Fibroblast of skin of right biceps (primary cell): ENCODE results near the gene CAMTA1.

Source experiments
- DNase-seq: peaks from one replicate; pipeline ENCODE4 v3.0.0-alpha.2; 2013

CAMTA1 gene

DNA sequence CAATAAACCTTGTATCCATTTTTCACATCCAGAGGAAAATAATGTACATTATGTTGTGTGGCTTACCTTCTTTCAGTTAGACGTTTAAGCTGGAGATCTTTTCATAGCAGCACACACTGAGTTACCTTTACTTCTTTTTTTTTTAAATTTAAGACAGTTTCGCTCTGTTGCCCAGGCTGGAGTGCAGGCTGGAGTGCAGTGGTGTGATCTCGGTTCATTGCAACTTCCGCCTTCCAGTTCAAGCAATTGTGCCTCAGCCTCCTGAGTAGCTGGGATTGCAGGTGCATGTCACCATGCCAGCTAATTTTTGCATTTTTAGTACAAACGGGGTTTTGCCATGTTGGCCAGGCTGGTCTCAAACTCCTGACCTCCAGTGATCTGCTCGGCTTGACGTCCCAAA, 7.4 kb upstream of the CAMTA1 start:
- DNase-seq, result no peak

DNA sequence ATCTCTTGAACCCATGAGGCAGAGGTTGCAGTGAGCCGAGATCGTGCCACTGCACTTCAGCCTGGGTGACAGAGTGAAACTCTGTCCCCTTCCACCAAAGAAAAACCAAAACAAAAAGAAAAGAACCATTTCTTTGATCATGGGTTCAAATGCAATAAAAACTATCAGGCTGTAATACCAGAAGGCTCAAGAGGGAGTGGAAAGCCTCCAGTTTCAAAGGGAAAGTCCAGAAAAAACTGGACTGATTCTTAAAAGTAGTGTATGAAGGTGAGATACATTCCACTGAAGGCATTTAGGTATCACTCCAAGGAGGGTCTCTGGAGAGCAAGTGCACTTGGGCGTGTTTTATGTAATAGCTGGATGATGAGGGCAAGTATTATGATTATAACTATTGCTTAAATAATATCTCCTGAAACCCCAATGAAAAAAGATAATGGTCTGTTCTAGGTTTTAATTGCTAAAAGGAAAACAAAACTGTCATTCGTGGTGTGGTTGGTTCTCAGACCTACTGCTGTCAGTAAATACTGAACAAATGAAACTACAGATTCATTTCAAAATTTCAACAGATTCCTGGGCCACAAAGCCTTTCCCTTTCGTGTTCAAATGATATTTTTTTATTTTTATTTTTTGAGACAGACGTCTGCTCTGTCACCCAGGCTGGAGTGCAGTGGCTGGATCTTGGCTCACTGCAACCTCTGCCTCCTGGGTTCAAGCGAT, 6.0 kb upstream of the CAMTA1 start:
- no peak for DNase-seq

DNA sequence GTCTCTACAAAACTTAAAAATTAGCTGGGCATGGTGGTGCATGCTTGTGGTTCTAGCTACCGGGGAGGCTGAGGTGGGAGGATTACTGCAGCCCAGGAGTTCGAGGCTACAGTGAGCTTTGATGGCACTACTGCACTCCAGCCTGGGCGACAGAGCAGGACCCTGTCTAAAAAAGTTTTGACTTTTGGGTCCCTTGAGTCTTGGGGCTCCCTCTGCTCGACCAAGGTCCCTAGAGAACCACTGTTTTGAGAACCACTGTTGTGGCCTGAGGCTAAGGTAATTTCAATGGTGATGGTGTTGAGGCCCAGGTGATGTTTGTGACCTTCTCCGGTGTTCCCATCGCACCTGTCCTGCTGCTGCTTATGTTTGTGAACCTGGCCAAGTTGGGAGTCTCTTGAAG, 3.1 kb upstream of the CAMTA1 start:
- DNase-seq, result no peak

DNA sequence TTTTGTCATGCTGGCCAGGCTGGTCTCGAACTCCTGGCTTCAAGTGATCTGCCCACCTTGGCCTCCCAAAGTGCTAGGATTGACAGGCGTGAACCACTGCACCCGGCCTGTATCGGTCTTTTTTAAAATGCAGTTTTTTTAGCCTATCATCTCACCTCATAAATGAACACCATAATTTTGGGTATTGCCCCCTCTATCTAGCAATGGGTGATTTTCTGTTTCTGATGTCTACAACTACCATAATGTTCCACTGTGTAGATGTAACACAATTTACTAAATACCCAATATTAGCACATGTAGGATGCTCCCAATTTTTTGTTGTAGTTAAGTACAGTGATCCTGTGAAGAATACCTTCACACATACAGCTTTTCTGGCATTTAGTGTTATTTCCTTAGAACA, 2.0 kb upstream of the CAMTA1 start:
- no peak for DNase-seq

DNA sequence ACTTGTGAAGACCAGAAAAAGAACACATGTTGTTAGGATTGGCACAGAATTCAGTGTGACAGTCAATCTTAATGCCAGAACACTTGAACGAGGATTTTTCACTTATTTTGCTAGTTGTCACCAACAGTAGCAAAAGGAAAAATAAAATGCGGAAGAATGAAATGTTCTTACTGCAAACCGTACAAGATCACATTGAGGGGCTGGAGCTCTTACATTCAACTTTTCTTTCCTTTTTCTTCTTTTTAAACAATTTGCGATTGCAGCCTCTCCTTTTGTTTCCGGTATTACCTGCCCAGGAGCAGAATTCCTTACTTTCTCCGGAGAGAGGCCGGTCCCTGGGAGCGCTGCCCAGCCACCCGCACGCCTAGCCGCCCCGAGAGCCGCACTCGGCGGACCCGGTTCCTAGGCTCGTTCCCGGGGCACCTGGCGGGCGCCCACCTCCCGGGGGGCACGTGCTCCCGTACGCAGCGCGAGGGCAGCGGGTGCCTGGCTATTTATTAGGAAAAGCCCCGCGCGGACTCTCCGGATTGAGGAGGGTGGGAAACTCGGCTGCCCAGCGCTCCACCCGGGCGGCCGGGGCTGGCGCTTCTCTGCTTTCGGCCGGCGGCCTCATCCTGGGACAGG, 1.2 kb upstream of the CAMTA1 start:
- no peak for DNase-seq

DNA sequence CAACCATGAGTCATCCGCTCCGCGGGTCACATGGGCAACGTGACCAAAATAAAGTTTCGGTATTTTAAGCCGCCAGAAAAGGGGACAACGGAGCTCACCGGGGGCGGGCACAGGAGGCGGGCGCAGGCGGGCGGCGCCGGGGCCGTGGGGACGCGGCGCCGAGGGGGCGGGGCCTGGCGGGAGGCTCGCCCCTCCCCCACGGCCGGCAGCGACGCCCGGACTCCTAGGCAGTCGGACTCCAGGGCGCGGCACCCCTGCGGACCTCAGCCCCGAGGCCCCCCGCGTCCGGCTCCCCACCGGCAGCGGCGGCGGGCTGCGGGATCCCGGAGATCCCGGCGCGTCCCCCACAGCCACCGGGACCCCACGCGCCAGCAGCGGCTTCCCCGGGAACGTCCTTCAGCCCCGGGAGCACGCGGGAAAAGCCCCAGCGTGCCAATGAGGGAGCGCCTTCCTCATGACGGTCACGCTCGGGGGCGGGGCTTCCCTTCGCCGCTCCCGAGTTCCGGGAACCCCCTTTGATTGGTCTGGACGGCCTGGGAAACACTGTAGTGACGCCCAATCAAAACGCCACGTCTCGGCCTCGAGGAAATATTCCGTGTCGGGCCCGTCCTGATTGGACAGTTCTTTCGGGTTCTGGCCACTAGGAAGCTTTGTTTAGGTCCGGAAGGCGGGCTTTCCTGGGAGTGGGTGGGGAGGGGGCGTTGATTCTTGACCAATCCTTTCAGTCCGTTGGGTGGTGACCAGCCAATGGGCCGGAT, 515 bp upstream of the CAMTA1 start:
- peak; percentile 100 for DNase-seq

DNA sequence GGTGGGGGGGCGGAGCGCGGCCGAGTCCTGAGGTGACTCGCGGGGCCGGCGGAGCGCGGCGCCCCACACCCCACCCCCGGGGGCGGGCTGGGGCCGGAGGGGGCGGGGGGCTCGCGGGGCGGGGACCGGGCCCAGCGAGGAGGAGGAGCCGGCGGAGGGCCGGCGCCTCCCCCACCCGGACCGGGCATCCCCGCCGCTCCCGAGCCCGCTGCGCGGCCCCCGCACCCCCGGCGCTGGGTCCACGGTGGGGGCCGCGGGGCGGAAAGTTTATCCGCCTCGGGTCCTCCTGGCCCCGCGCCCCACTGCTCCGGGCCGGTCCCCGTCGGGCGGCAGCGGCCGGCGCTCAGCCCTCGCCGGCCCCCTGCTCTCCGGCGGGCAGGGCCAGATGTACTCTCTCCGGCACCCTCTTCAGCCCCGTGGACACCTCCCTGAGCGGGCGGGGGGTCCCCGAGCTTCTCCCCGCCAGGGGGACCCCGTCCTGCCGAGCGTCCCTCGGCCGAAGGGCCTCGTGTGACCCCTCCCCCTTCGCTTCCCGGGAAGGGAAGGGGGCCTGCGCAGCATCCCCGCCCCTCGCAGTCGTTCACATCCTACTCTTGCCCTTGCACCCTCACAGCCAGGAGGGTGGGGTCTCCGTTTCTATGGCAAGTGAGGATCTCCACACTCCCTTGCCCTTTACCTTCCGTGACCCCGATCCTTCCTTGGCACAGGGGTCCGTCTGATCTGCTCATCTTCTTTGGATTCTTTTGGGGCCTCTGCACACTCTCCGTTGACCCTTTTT, 663 bp downstream of the CAMTA1 start:
- DNase-seq, result peak; percentile 43

DNA sequence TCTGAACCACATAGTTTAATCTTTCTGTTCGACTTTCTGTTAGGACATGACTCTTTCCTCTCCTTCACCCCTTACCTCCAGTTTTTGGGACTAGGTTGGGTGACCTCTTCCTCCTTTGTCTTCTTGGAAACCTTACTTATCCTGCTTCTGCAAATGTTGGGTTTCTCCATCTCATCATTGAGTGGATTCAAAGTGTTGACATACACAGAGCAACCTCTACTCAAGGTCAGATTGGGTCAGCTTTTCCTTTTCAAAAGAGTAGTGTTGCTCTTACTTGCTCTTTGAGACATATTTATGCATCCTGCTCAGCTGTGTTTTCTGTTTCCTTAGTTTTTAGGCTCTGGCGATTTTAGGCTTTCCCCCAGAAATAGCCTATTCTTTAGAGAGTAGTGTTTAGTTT, 3.7 kb downstream of the CAMTA1 start:
- DNase-seq, result no peak

DNA sequence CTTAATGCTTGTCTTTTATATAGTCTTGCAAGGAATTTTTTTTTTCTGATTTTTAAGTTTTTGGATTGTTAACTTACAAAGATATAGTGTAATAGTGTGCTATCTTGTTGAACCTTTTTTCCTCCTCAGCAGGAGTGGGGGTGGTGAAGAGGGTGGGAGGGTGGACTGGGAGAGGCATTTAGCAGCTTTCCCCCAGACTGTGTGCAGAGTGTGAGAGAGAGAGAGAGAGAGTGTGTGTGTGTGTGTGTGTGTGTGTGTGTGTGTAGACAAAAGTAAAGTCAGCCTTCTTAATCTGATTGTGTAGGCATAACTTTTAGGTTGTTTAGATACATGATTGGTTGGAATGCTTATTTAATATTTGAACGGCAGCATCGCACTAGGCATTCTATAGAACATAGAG, 4.9 kb downstream of the CAMTA1 start:
- DNase-seq, result no peak

DNA sequence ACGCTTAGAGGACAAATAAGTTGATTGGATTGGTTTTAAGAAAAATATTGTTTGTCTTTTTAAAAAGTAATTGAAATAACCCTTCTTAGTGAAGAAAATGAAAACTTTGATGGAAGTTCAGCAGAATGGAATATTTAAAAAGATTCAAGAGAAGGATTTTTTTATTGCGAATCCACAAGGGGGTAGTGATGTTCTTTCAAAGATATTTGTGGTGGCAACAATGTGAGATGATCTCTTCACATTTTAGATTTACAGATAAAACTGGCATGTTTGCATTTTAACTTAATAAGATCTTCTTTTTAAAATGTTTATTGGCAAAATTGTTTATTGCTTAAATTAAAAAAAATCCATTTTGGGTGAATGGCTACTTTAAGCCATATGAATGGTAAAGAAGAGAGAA, 8.9 kb downstream of the CAMTA1 start:
- peak; percentile 58 for DNase-seq

DNA sequence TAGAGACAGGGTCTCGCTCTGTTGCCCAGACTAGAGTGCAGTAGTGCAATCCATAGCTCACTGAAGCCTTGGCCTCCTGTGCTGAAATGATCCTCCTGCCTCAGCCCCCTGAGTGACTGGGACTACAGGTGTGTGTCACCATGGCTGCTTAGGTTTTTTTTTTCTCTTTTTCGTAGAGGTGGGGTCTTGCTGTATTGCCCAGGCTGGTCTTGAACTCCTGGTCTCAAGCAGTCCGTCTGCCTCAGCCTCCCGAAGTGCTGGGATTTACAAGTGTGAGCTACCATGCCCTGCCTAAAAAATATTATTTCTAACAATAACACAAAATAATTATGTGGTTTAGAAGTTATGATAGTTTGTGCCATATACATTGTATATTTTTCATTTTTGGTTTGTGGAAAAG, 9.9 kb downstream of the CAMTA1 start:
- DNase-seq, result no peak

DNA sequence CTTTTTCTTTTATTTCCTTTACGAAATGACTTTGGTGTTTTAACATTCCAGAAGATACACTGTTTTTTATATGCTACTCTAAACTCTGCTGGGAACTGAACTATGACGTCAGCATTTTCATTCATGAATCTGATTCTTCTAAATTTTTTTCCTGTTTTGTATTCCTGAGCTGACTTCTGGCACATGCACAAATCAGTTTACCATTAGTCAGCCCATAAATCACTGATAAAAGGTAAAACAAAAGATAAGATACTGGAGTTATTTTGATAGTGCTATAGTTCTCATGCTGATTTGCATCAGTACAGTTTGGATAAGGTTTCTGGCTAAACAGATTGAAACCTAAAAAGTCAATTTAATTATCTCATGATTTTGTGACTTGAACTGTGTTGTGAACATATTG, 10.4 kb downstream of the CAMTA1 start:
- DNase-seq, result peak; percentile 79

DNA sequence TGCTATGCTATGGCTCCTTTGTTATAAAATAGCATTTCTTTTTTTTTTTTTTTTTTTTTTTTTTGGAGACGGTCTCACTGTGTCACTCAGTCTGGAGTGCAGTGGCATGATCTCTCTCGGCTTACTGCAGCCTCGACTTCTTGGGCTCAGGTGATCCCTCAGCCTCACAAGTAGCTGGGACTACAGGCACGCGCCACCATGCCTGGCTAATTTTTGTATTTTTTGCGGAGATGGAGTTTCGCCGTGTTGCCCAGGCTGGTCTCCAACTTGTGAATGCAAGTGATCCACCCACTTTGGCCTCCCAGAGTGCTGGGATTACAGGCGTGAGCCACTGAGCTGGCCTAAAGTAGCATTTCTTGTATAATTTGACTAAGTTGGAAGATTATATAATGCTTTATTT, 10.8 kb downstream of the CAMTA1 start:
- no peak for DNase-seq

DNA sequence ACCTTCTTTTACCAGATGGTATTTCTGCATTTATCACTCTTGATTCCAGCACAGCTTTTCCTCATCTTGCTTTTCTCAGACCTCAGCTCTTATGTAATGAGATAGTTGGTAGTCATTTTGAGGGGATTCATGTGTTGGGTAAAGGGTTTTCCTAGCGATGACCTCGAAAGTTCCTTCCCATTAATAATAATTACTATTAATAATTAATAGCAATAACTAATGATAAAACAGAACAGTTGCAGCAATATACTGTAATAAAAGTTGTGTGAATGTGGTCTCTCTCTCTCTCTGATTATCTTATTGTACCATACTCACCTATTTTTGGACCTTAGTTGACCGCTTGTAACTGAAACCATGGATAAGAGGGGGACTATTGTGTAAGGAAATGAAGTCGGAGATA, 14.2 kb downstream of the CAMTA1 start:
- no peak for DNase-seq

DNA sequence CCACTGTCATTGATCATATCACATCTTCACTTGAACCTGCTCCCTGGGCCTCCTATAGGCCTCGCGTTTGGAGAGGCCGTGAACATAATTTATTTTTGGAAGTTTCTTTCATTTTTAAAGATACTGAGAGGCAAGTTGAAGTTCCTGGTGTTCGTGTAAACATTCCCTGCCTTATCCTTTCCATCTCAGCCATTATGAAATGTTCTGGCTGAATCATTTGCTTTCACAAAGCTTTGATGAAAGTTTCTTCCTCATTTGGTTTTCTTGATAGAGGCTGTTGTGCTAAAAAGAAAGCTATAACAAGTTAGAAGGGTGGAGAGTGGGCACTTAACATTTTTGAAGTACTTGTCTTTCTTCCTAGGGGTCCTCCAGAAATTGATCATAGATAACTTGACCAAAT, 15.5 kb downstream of the CAMTA1 start:
- peak; percentile 33 for DNase-seq

DNA sequence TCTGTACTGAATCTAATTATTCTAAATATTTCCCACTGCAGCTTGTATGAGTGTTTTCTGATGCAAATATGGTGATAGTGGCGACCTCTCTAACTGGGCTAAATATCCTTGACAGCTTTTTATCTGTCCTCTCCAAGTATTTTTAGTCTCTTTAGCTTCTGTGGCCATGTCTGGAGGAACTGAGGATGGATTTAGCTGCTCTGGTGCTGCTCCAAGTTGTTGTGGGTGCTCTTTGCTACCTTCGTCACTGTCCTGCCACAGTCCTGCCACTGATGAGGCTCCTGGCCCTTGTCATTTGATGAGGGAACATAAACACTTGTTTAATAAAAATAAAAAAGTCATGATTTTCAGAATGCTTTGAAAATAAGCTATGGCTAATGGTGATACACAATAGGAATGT, 15.9 kb downstream of the CAMTA1 start:
- no peak for DNase-seq

DNA sequence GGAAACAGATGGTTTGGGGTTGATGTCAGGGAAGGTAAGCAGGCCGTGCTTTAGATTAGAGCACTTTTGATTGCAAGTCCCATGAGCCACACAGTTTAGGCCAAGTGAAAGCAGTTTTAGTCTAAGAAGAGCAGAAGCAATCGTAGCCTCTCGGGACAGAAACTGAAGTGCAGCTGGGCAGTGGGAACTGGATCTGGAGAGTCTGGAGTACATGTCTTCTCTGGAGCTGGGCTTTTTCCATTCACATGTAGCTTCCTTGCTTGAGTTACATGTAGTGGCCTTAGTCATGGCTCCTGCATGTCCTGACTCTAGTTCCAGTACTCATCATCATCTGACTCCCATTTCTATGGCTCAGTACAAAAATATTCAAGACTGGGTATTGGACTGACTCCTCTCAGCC, 16.7 kb downstream of the CAMTA1 start:
- peak; percentile 57 for DNase-seq

DNA sequence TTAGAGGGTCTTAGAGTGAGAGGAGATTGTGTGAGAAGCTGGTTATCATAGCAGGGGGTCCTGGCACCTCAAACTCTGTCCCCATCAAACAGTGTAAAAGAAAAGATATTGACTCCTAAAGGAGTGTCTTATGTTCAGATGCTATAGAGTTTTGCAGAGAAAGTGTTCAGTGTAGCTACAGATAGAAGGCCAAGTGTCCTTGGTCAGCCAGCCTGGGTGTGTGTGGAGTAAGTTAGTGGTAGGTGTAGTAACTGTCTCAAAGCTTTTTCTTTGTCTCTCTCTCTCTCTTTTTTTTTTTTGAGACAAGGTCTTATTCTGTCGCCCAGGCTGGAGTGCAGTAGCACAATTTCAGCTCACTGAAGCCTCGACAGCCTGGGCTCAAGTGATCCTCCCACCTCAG, 17.2 kb downstream of the CAMTA1 start:
- DNase-seq, result no peak

DNA sequence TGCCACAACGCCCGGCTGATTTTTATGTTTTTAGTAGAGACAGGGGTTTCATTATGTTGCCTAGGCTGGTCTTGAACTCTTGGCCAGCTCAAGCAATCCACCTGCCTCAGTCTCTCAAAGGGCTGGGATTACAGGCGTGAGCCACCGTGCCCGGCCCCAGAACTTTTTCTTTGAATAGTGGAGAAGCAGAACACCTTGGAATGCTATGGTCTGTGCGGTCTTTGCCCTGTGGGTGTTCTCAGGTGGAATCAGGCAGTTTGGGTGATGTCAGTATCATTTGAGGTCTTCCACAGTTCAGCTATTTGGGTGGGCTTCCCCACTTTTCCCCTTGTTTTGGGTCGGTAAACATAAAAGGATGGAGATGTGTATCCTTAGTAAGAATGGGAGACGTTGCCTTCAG, 17.6 kb downstream of the CAMTA1 start:
- no peak for DNase-seq

DNA sequence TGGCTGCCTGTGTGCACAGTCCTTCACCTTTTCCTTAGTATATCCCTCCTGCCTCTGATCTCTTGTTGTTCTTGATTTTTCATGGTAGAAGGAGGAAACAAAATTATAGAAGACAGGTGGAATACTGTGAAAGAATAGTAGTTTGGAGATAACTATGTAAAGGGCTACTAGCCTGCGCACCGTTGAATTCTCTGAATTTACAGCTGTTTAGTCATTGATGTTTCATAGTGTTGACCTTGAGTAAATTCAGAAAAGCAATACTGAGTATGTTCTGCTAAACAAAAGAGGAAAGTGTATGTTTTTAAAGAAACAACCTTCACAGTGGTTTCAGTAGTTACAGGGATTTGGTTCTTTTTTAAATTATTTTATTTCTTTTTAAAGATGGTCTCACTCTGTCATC, 18.1 kb downstream of the CAMTA1 start:
- peak; percentile 39 for DNase-seq

DNA sequence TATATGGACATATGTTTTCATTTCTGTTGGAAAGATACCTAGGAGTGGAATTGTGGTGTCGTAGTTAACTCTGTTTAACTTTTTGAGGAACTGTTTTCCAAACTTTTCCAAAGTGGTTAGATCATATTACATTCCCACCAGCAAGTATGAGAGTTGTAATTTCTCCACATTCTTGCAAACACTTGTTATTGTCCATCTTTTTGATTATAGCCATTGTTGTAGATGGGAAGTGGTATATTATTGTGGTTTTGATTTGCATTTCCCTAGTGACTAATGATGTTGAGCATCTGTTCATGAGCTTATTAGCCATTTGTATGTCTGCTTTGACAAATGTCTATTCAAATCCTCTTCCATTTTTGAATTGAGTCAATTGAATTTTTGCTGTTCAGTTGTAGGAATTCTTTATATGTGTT, 19.8 kb downstream of the CAMTA1 start:
- no peak for DNase-seq

DNA sequence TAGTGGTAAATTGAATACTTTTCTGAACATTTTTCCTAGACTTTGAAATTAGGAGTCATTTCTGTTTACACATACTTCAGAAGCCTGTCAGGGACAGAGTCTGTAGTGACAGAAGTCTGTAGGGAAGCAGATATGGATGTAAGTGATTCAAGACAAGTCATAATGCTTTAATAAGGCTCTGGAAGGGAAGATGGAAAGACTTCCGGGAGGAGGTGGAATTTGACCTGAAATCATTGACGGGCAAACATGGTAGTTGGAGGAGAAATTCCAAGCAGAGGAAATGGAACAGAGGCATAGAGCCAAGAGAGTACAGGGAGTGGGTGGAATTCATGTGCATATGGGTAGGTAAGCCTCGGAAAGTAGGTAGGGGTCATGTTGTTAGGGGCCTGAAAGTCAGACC, 22.5 kb downstream of the CAMTA1 start:
- DNase-seq, result peak; percentile 36

DNA sequence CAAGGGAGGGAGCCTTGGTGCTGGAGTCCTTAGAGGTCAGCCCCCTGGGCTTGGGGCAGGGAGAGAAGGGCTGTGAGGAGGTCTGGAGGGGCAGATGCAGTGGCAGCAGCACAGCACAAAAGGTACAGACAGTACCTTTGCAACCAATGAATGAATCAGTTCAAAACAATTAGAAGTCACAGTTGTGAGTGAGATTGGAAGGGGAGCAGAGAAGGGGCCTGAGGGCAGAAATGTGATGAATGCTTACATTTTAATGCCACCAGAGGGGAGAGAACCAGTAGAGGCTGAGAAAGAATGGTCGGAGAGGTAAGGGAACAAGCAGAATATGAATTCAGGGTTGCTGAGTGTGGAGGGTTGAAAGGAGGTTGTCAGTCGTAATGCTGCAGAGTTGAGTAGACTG, 24.2 kb downstream of the CAMTA1 start:
- DNase-seq, result no peak
